GM18507 (cell line): Measurements from ENCODE around the gene ZHX3.

ENCODE experiments used
- DNase-seq: peaks from one replicate; pipeline ENCODE4 v3.0.0; 2011; ENCODE audit warnings: low read depth; ENCODE audit not compliant: insufficient read length; ENCODE audit errors: extremely low spot score
- FAIRE-seq: peaks from 2 replicates; lab custom pipeline; 2011; peaks lifted over from hg19 to GRCh38; lab: Jason Lieb, UNC

Gene ZHX3

GRCh38 chr20:41145821-41146620 is 171.5 kb downstream of the ZHX3 start:
- FAIRE-seq (no peak), DNase-seq (no peak)

GRCh38 chr20:41145317-41145716 is 172.2 kb downstream of the ZHX3 start:
- DNase-seq (no peak), FAIRE-seq (no peak)

- FAIRE-seq (no peak), DNase-seq (no peak)
Observed at GRCh38 chr20:41143354-41143753, 174.2 kb downstream of the ZHX3 start.

- DNase-seq: no peak
- no peak for FAIRE-seq
Observed at GRCh38 chr20:41142919-41143318, 174.6 kb downstream of the ZHX3 start.

GRCh38 chr20:41142245-41142644 is 175.3 kb downstream of the ZHX3 start:
- DNase-seq (no peak), FAIRE-seq (no peak)

GRCh38 chr20:41141153-41141815 is 176.2 kb downstream of the ZHX3 start:
- DNase-seq (no peak), FAIRE-seq (no peak)

- FAIRE-seq (no peak), DNase-seq (no peak)
Observed at GRCh38 chr20:41140226-41141133, 177.1 kb downstream of the ZHX3 start.

- DNase-seq (no peak), FAIRE-seq (no peak)
Observed at GRCh38 chr20:41139227-41140093, 178.1 kb downstream of the ZHX3 start.

GRCh38 chr20:41138475-41139226 is 178.9 kb downstream of the ZHX3 start:
- DNase-seq (no peak), FAIRE-seq (no peak)

- no peak for DNase-seq
- no peak for FAIRE-seq
Observed at GRCh38 chr20:41137614-41138474, 179.7 kb downstream of the ZHX3 start.

- FAIRE-seq (peak; percentile 15), DNase-seq (peak; percentile 91)
Observed at GRCh38 chr20:41136680-41137613, 180.6 kb downstream of the ZHX3 start, which contains the start of gene PLCG1. TSS of gene PLCG1 (plus strand) at chr20:41137543. CDS start at chr20:41137642, 99 bp downstream.

- DNase-seq: no peak
- no peak for FAIRE-seq
Observed at GRCh38 chr20:41135888-41136679, 181.4 kb downstream of the ZHX3 start.

- DNase-seq (no peak), FAIRE-seq (peak; percentile 54)
Observed at GRCh38 chr20:41135187-41135887, 182.2 kb downstream of the ZHX3 start.

GRCh38 chr20:41134362-41135186 is 183.0 kb downstream of the ZHX3 start:
- no peak for DNase-seq
- FAIRE-seq: no peak
